Activated T-cell treated with anti-CD3 and anti-CD28 coated beads, Interleukin-2, amount 50 U/mL, for 72 hours (primary cell): ENCODE measurements around the gene DKK2. TPM values are rescaled to one million over a fixed set of nuclear protein-coding genes. Genes with fewer than 3 reads are reported as not detected.
"Not testable (repeated sequence)": the region's sequence is repeated elsewhere in the genome, so short reads cannot be mapped to it uniquely, and the experiment has no call there.

Experiments
- ATAC-seq, 2 donors: fragments of 150-1000 bp; cut with Tn5 transposase; replicated peaks in 1 of 2; 2 replicates each; pipeline ENCODE4 v1.10.0; 2021; ENCODE audit warnings: moderate library complexity in 2 of 2, mild to moderate bottlenecking in 1 of 2
- DNase-seq, 2 donors: peaks; one replicate each; pipeline ENCODE4 v3.0.0; 2021 to 2022; ENCODE audit warnings: mixed read lengths in 1 of 2
- H3K27ac Mint-ChIP-seq: one replicate; pipeline ENCODE4 v1.8.0; 2022; ENCODE audit warnings: mild to moderate bottlenecking, moderate library complexity, mixed read lengths
- H3K27me3 Mint-ChIP-seq: one replicate; pipeline ENCODE4 v1.8.0; 2022; ENCODE audit warnings: low read depth, mixed read lengths
- H3K36me3 Mint-ChIP-seq, 2 donors: one replicate each; pipeline ENCODE4 v1.8.0; 2022; ENCODE audit warnings: mixed read lengths in 2 of 2, mild to moderate bottlenecking in 1 of 2; ENCODE audit not compliant: insufficient read depth in 2 of 2
- H3K4me1 Mint-ChIP-seq: one replicate; pipeline ENCODE4 v1.8.0; 2022; ENCODE audit warnings: low read depth, mixed read lengths
- H3K4me3 Mint-ChIP-seq, 2 donors: one replicate each; pipeline ENCODE4 v1.8.0; 2022; ENCODE audit warnings: mild to moderate bottlenecking in 2 of 2, mixed read lengths in 2 of 2, moderate library complexity in 2 of 2
- H3K9me3 Mint-ChIP-seq, 2 donors: one replicate each; pipeline ENCODE4 v1.8.0; 2022; ENCODE audit warnings: mixed read lengths in 2 of 2
- total RNA-seq, 2 donors: library from RNA; stranded (reverse); gene quantifications; one replicate each; pipeline ENCODE4 v1.2.3, GENCODE V29; 2022

The DKK2 gene
- total RNA-seq, 2 donors from 2014 or later, result not detected

GRCh38 chr4:106930522-106930921 lies 105.6 kb downstream of the DKK2 start:
- DNase-seq (no peak), ATAC-seq (no peak)
- Mint-ChIP-seq H3K27ac (no peak overlapping the region), H3K36me3 (no peaks in the 10 kb centered on the region), H3K9me3 (peaks cover 0 to 1% of the 10 kb centered on the region in 2 donors), H3K4me3 (no peak overlapping the region), H3K4me1 (no peaks in the 10 kb centered on the region), H3K27me3 (no peaks in the 10 kb centered on the region)

- H3K36me3 Mint-ChIP-seq, result no peaks in the 10 kb centered on the region
- DNase-seq (no peak), ATAC-seq (no peak)
- no peak overlapping the region for H3K4me3 Mint-ChIP-seq
- no peaks in the 10 kb centered on the region for H3K4me1 Mint-ChIP-seq
- H3K27ac Mint-ChIP-seq, result no peak overlapping the region
- H3K9me3 Mint-ChIP-seq, result peaks cover 0 to 1% of the 10 kb centered on the region in 2 donors
- no peaks in the 10 kb centered on the region for H3K27me3 Mint-ChIP-seq
Measured at GRCh38 chr4:106929248-106929647, 106.9 kb downstream of the DKK2 start.

GRCh38 chr4:106914223-106914622 lies 121.9 kb downstream of the DKK2 start:
- Mint-ChIP-seq H3K27ac (no peak overlapping the region), H3K4me3 (no peak overlapping the region), H3K4me1 (no peaks in the 10 kb centered on the region), H3K36me3 (no peaks in the 10 kb centered on the region), H3K9me3 (no peaks in the 10 kb centered on the region), H3K27me3 (no peaks in the 10 kb centered on the region)
- ATAC-seq (no peak), DNase-seq (no peak)

GRCh38 chr4:106909486-106910188 lies 126.5 kb downstream of the DKK2 start:
- Mint-ChIP-seq H3K36me3 (no peaks in the 10 kb centered on the region), H3K9me3 (peaks cover 0 to 3% of the 10 kb centered on the region in 2 donors), H3K4me3 (no peak overlapping the region), H3K27ac (no peak overlapping the region), H3K27me3 (no peaks in the 10 kb centered on the region), H3K4me1 (no peaks in the 10 kb centered on the region)
- DNase-seq (no peak), ATAC-seq (no peak)

- H3K4me1 Mint-ChIP-seq, H3K27ac Mint-ChIP-seq, ATAC-seq, H3K36me3 Mint-ChIP-seq, H3K9me3 Mint-ChIP-seq, DNase-seq, H3K27me3 Mint-ChIP-seq, H3K4me3 Mint-ChIP-seq: not testable (repeated sequence)
Measured at GRCh38 chr4:106908049-106908448, 128.1 kb downstream of the DKK2 start.

GRCh38 chr4:106907216-106907615 lies 128.9 kb downstream of the DKK2 start:
- Mint-ChIP-seq H3K36me3 (no peaks in the 10 kb centered on the region), H3K4me3 (no peak overlapping the region), H3K4me1 (no peaks in the 10 kb centered on the region), H3K27me3 (no peaks in the 10 kb centered on the region), H3K9me3 (peaks cover 0 to 3% of the 10 kb centered on the region in 2 donors), H3K27ac (no peak overlapping the region)
- DNase-seq, result no peak
- no peak for ATAC-seq

GRCh38 chr4:106906728-106907127 lies 129.4 kb downstream of the DKK2 start:
- H3K27ac Mint-ChIP-seq, result no peak overlapping the region
- ATAC-seq, result no peak

GRCh38 chr4:106898621-106899230 lies 137.4 kb downstream of the DKK2 start:
- no peak overlapping the region for H3K4me3 Mint-ChIP-seq
- peaks cover 1 to 3% of the 10 kb centered on the region in 2 donors for H3K9me3 Mint-ChIP-seq
- H3K27me3 Mint-ChIP-seq, result no peaks in the 10 kb centered on the region
- DNase-seq, result peak; percentile 14 to 25
- ATAC-seq, result no peak
- no peaks in the 10 kb centered on the region for H3K4me1 Mint-ChIP-seq
- no peaks in the 10 kb centered on the region for H3K36me3 Mint-ChIP-seq
- no peak overlapping the region for H3K27ac Mint-ChIP-seq

More at GRCh38 chr4:106906728-106907127, 129.4 kb downstream of the DKK2 start:
- no peaks in the 10 kb centered on the region for H3K4me1 Mint-ChIP-seq
- H3K27me3 Mint-ChIP-seq, result no peaks in the 10 kb centered on the region
- H3K4me3 Mint-ChIP-seq, result no peak overlapping the region
- H3K9me3 Mint-ChIP-seq, result peaks cover 0 to 4% of the 10 kb centered on the region in 2 donors
- H3K36me3 Mint-ChIP-seq, result no peaks in the 10 kb centered on the region
- DNase-seq, result no peak

- no peak overlapping the region for H3K4me3 Mint-ChIP-seq
- ATAC-seq (no peak), DNase-seq (no peak)
- no peaks in the 10 kb centered on the region for H3K27me3 Mint-ChIP-seq
- H3K27ac Mint-ChIP-seq, result no peak overlapping the region
- H3K9me3 Mint-ChIP-seq, result peaks cover 0 to 3% of the 10 kb centered on the region in 2 donors
- no peaks in the 10 kb centered on the region for H3K36me3 Mint-ChIP-seq
- no peaks in the 10 kb centered on the region for H3K4me1 Mint-ChIP-seq
Measured at GRCh38 chr4:106893903-106894302, 142.2 kb downstream of the DKK2 start.

- no peaks in the 10 kb centered on the region for H3K27me3 Mint-ChIP-seq
- no peak for DNase-seq
- H3K4me1 Mint-ChIP-seq, result no peaks in the 10 kb centered on the region
- no peak overlapping the region for H3K27ac Mint-ChIP-seq
- H3K36me3 Mint-ChIP-seq, result no peaks in the 10 kb centered on the region
- ATAC-seq, result no peak
- H3K4me3 Mint-ChIP-seq, result no peak overlapping the region
- peaks cover 0 to 3% of the 10 kb centered on the region in 2 donors for H3K9me3 Mint-ChIP-seq
Measured at GRCh38 chr4:106893395-106893881, 142.7 kb downstream of the DKK2 start.

GRCh38 chr4:106892786-106893185 lies 143.3 kb downstream of the DKK2 start:
- no peaks in the 10 kb centered on the region for H3K36me3 Mint-ChIP-seq
- no peaks in the 10 kb centered on the region for H3K4me1 Mint-ChIP-seq
- H3K27me3 Mint-ChIP-seq, result no peaks in the 10 kb centered on the region
- H3K4me3 Mint-ChIP-seq, result no peak overlapping the region
- ATAC-seq (no peak), DNase-seq (no peak)
- peaks cover 0 to 3% of the 10 kb centered on the region in 2 donors for H3K9me3 Mint-ChIP-seq
- H3K27ac Mint-ChIP-seq, result no peak overlapping the region

GRCh38 chr4:106875340-106875739 lies 160.8 kb downstream of the DKK2 start:
- Mint-ChIP-seq H3K9me3 (peaks cover 5 to 8% of the 10 kb centered on the region in 2 donors), H3K27ac (no peak overlapping the region), H3K4me3 (no peak overlapping the region), H3K27me3 (no peaks in the 10 kb centered on the region), H3K4me1 (no peaks in the 10 kb centered on the region), H3K36me3 (no peaks in the 10 kb centered on the region)
- no peak for DNase-seq
- no peak for ATAC-seq
